GM21423 (cell line): Measurements from ENCODE around the gene ENPP1.

Experiments
- ATAC-seq: cut with Tn5 transposase; IDR thresholded peaks from one replicate; pipeline ENCODE4 v1.9.1; 2021; ENCODE audit warnings: mild to moderate bottlenecking, moderate library complexity; ENCODE audit not compliant: unreplicated experiment

Gene ENPP1

DNA sequence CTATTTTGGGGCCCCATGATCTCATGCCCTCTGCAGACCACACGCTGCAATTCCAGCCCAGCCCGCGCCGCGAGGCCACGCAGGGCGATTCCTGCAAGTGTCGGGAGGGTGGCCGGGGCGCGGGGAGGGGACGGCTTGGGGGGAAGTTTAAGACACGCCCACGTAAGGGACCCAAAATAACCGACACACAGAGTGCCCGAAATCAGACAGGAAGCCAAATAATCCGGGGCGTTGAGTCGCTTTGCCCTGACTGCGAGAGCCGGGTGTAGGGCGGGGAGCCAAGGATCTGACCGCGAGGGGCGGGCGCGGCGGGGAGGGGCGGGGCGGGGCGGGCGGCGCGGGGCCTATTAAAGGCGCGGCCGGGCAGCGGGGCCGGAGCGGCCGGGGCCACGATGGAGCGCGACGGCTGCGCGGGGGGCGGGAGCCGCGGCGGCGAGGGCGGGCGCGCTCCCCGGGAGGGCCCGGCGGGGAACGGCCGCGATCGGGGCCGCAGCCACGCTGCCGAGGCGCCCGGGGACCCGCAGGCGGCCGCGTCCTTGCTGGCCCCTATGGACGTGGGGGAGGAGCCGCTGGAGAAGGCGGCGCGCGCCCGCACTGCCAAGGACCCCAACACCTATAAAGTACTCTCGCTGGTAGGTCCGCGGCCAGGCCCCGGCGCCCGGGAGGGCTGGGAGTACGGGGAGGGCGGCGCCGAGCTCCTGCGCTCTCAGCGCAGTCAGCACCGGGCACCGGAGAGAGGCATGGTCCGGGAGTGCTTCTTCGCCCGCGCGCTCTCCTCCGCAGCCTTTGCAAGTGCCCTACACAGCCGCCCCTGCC is at the start of gene ENPP1:
TSS of gene ENPP1 (plus strand) at position 377 of the 816 bp plus-strand sequence. CDS start at position 393, 16 bp downstream.
- ATAC-seq, result peak; percentile 66

DNA sequence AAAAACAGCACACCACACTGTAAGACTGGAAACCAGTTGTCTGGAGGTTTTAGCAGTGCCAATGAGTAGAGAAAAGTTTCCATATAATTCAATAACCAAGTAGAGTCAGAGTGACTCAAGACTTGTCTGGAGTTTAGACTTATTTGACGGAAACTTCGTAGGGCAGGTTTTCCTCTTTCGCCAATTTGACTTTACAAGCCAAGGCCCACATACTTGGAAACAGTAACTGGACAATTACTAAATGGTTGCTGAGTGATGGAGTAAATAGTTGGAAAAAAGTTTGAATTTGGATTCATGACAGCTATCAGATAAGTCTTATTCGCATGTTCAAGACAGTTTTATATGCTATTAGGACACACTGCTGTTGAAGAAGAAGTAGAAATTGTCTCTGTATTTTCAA is 48.9 kb upstream of the ENPP1 start:
- ATAC-seq, result no peak

DNA sequence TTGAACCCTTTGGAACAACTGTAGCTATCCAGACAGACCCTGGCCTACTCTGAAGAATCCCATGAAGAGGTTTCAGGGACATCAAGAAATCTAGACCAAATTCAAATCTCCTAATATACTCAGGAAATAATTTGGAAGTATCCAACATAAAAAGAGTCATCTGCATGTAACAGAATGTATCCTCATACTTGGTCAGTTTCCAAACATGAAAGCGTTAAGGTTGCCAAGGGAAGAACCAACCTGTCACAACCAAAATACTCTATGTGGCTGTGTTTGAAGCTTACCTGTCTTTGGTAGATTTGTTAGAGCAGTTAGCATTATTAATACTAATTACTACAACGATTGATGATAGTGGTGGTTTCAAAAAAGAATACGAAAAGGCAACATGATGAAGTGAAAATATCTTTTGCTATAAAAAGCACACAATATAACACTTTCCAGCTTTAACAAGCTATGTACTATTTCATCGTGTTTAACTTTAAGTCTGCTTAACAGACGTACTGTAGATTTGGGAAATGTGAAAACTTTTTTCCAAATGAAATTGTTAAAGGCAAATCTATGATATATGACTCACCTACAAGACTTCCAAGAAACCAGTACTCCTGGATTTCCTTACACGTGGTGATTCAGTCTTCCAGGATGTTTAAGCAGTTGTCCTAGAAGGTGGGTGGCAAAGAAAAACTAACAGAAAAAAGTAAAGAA is 46.6 kb upstream of the ENPP1 start:
- no peak for ATAC-seq

DNA sequence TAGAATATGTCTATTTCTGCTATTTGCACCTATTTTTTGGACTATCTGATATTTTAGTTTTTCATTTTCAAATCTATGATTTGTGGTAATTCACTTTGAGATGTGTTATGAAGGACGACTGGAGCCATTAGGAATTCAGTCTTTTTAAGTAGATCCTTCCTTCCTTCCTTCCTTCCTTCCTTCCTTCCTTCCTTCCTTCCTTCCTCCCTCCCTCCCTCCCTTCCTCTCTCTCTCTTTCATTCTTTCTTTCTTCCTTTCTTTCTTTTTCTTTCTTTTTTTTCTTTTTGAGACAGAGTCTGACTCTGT is 46.1 kb upstream of the ENPP1 start:
- no peak for ATAC-seq

DNA sequence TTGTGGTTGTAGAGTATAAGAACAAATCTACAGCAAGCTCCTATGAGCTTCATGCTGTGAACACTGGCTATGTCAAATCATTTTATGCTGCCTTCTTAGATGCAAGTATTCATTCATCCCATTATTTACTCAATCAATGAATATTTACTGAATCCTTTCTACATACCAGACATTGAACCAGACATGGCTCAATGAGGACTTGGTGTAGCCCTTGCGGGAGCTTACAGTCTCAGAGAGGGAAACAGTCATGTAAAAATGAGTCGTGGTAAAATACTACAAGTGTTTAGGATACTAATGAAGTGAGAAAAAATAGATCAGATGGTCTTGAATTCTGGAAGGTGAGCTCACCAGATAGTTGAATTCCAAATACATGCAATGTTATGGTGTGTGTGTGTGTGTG is 44.8 kb upstream of the ENPP1 start:
- no peak for ATAC-seq

DNA sequence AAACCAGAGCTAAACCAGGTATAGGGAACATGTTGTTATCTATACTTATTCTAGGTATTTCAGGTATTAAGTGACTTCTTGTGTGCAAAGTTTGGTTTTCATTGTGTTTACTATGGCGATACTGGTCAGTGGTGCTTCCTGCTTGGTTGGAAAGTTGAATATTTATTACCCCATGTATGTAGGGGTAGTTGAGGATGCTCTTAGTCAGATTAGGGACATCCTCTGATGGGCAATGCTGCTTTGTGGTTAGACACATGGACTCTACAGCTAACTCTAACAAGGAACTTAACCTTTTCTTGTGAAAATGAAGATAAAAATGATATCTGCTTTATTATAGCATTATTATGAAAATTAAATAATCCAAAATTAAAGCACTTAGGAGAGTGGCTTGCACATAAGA is 44.1 kb upstream of the ENPP1 start:
- no peak for ATAC-seq

DNA sequence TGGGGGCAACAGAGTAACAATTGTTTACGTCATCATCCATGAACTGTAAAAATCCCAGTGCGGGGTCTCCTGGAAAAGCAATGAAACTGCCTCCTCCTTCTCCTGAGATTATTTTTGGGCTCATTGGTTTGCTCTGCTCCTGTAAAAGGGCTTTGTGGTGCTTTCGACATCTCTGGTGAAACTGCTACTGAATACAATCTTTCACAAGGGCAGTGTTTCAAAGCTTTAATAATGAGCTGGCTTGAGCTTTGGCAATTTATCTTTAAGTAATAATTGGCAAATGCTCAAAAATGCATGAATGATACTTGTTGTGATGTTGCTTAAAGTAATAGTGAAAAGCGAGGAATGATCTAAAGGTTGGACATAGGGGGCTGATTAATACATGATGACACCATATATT is 43.5 kb upstream of the ENPP1 start:
- ATAC-seq, result no peak

DNA sequence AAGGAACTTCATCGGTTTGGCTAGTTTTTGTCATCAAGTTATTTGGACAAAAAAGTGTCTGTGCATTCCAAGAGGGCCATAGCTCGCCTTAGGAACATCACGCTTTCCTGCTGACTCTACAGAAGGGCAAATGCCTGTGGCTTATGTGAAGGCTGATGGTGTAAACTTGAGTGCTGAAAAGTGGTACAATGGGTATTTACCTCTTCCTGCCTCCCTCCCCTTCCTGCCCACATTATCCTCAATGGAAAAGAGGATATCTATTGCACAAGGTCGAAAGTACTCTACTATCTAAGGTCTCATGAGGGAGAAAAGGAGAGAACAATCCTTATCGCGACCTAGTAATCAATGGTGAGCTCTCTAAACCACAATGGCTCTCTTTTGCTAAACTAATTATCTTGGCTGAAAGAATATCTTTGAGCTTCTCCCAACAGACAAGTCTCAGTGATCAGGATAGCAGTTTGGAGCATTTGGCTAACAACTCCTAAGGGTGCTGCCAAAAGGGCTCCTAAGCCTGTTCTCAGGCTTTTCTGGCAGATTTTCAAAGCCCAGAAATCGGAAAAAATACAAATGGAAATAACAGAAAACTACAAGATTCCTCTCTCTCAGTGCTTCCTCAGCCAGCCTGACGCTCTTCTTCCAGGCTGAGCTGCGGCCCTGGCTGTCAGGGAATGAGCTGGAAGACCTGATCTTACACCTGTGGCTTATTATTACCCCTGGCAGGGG is 42.6 kb upstream of the ENPP1 start:
- ATAC-seq, result no peak

DNA sequence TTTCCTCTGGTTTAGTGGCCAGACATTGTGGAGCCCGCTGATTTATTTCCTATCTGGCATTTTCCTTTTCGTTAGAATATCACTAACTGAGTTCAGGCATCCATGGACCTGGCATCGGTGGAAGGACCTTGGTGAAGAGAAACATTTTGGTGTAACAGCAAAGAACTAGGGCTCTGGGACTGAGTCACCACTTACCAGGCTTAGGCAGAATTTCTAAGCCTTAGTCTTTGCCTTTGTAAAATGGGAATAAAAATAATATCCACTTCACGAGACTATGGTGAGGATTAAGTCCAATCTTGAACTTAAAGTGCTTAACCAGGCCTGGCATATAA is 42.0 kb upstream of the ENPP1 start:
- ATAC-seq, result no peak

DNA sequence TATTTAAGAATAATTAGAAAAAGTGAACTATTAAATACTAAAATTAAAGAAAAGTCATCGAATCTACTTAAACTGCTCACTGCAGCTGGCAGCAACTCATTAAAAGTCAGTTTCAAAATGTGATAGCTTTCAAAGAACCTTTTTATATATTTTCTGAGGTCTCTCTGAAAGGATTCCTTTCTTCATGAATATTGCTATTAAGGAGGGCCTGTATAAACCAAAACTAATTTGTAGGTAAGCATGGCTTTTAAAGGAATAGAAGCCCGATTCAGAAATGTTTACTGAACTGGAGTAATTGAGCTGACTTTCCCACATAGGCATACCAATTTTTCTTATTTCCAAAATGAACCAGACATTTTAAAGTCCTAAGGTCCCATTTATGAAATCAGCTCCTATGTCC is 41.2 kb upstream of the ENPP1 start:
- ATAC-seq, result no peak

DNA sequence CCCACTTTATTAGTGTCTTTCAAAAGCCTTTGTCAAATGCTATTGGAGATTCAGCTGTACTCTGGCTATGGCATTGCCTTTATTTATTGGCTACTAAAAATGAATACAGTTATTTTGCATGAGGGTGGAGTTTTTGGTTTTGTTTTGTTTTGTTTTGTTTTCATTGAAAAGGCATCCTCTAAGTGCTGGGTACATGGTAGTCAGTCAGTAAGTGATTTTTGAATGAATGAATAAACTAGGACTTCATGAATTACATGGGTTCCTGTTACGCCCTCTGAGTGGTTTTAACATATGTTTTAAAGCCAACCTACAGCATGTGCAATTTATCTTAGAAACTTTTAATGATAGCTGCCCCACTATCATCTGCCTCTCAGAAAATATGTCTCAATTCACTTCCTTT is 38.9 kb upstream of the ENPP1 start:
- ATAC-seq, result no peak

DNA sequence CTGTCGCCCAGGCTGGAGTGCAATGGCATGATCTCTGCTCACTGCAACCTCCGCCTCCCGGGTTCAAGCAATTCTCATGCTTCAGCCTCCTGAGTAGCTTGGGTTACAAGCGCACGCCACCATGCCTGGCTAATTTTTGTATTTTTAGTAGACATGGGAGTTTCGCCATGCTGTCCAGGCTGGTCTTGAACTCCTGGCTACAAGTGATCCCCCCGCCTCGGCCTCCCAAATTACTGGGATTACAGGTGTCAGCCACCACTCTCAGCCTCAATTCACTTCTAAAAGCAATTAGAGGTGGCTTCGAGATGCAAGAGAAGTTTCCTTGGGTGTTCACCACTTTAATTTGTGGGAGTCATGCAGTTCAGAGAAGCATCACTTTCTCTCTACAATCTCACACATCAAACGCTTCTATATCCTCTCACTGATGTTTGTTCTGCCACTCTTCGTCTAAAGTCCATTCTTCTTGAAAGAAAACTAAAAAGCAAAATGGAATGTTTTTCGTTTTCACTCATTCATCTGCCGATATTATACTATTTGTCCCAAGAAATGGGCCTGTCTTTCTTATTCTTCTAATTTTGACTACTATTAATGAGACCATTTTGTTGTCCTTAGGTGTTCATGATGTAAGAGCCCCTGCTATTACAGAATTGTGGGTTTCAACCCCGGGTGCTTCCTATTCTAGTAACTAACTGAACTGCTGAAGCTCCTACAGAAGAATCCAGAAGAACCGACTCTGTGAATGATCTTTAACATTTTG is 38.3 kb upstream of the ENPP1 start:
- no peak for ATAC-seq

DNA sequence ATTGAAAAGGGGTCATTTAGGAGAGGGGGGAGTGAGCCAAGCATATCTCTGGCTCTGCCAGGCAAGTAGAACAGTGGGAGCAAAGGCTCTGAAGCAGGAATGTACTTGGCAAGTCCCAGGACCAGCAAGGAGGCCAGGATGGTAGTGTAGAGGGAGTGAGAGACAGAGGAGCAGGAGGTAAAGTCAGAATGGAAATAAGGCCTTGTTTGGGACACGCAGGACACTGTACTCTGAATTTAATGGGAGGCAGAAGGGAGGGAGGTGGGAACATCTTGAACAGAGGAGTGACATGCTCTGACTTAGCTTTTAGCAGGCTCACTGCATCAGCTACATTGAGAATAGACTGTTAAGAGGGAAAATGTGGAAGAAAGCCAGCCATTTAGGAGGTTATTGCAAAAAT is 37.0 kb upstream of the ENPP1 start:
- ATAC-seq, result no peak

DNA sequence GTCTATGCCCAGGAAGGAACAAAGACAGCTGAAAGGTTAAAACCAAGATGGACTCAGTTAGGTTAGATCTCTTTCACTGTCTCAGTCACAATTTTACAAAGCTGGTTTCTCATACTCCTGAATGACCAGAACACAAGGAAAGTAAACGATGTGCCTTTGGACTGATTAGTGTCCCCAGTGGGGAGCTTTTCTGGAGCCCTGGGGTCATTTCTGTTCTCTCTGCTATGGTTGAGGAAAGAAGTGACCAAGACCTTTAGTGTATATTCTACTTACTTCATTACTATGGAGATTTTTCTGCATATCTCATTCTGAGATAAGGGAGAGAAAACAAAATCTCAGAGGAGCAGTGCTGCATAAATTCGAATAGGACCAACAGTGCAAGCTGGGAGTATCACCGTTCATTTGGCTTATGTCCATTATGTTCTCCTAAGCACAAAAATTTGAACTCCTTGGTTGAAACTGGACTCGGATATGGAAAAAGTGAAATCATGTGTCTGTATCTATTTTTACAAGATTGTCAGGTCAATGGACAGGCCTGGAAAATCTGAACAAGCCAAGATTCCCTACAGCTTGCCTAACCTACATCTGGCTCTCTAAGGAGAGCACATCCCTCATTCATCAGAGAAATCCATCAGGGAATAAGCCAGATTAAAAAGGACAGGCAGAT is 34.4 kb upstream of the ENPP1 start:
- no peak for ATAC-seq

DNA sequence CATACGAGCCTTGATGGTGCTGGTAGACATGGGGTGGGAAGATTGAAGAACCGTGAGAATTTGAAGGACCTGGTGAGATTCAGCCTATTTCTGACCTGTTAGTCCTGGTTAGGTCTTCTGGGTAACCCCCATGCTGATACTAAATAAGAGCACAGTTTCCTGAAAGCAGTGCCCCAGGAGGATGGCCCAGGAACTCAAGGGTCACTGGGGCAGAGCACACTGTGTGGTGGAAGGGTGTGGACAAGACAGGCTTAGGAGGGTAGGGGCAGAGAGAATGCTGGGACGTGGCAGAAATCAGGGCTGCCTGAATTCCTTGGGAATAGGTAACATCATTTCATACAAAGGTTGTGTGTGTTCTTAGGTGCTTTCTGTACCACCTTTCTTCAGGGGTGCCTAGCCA is 31.9 kb upstream of the ENPP1 start:
- no peak for ATAC-seq

DNA sequence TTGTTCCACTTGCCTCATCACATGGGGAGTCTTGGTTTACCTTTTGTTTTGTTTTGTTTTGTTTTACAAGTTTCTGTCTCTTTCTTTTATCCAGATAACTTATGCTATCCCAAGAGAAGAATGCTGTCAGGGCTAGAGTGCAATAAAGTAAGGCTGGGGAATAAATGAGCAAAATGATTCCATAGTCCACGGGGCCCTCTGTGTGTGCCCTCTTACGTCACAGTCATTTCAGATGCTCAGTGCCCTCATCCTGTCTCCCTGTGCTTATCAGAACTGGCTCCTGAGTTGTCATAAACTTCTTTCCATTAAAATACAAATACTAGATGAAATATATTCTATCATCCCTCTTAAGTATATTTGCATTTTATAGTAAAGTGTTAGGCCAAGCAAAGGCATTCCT is 30.8 kb upstream of the ENPP1 start:
- no peak for ATAC-seq

DNA sequence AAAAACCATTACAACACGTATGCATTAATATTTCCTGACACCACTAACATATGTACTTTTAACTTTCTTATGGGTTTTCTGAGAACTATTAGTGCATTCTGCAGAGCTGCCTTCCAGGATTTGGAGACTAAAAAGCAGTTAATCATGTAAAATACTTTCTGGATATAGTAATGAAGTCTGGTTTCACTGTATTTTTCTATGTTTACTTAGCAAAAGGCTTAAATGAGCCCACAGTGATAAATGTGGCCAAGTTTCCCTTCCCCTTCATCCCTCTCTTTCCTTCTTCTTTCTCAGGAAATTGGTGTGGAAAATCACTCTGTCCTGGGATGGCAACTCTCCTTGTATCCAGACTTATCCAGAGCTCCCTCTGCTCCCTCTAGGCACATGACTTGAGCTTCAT is 29.7 kb upstream of the ENPP1 start:
- ATAC-seq, result no peak

DNA sequence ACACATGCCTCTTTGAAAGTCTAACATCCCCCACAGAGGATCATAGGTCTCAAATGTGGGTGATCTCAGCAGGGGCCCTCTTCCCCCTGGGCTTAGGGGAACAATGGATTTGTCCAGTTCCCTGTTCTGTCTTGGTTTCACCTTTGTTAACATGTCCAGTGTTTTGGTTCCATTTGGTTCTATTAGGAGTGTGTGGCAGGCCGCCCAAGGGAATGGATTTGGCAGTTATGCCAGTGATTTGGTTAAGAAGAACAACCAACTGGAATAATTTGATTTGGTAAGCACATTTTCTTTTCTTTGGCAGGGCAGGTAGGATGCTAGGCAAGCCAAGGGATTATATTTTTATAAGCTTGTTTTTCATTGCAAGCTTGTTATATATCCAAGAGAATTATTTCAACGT is 28.5 kb upstream of the ENPP1 start:
- ATAC-seq, result no peak

DNA sequence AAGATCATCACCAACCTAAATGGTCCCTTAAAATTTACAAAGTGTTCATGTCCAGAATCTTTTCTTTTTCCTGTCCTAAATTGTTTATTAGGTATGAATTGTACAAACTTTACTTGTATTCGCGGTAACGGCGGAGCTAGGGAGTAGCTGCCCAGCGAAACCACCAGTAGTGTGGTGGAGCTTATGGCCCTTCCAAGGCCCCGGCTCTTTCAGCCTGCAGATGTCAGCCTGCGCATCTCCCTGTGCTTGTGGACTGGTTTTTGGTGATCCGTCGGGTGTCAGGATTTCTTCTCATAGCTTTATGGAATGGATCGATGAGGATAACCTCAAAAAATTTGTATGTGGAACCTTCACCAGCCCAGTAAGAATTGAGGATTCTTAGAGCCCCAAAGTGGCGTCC is 27.2 kb upstream of the ENPP1 start:
- ATAC-seq, result no peak

DNA sequence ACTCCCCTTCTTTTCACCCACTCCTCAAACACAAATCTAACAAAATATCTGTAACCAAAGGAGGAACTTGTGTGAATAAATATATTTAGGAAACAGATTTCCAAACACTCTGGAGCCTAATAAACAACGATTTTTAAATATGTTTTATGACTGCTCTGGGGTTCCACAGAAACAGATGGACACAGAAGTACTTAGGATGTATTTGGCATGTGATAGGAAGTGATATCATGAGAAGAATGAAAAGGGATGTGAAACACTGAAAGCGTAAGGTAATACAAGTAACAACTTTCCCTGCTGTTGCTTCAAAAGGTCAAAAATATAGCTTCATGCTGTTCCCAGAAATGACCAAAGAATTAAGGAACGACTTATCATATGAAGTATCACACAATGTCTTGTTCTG is 26.1 kb upstream of the ENPP1 start:
- no peak for ATAC-seq

DNA sequence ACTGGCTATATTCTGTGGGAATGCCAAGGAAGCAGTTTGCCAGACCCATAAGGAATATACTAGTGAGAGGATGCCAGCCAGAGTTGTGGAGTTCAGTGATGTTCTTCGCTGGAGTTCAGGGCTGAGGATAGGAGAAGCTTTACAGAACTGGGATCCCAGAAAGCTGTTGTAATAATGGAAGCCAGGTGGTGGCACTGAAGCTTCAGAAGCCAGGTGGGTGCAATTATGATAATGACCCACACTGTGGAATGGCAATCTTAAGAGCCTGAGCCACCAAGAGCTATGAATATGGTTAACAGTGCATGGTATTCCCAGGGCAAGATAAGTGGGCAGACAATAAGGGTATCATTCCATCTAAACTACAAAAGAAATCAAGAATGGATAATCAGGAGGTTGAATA is 25.1 kb upstream of the ENPP1 start:
- no peak for ATAC-seq
